Measurements from ENCODE around the gene ZNF618.
"Not testable (repeated sequence)": the region's sequence is repeated elsewhere in the genome, so short reads cannot be mapped to it uniquely, and the experiment has no call there.

The ZNF618 gene

DNA sequence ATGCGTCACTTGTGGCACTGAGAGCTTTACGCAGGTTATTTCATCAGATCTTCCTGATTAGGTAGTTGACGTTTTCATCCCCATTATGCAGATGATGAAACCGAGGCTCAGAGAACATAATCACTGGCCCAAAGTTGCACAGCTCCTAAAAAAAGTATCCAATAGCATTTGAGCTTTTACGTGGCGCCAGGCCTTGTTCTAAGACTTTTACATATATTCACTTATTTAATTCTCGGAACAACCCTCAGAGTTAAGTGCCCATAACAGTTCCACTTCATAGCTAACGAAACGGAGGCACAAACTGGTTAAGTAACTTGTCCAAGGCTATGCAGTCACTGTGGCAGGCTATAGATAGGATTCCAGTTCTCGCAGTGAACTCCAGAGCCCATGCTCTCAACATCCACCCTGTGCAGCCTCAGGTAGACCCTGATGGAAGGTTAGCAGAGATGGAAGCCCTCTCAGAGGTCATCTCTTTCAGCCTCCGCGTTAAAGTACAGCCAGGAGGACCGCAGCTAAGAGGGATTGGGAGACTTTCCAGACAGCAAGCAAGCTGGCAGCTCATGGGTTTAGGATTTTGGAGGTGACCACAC is 162.7 kb downstream of the ZNF618 start:
- DNase-seq (ENCODE audit: low read depth in 2 of 2), result no peak

DNA sequence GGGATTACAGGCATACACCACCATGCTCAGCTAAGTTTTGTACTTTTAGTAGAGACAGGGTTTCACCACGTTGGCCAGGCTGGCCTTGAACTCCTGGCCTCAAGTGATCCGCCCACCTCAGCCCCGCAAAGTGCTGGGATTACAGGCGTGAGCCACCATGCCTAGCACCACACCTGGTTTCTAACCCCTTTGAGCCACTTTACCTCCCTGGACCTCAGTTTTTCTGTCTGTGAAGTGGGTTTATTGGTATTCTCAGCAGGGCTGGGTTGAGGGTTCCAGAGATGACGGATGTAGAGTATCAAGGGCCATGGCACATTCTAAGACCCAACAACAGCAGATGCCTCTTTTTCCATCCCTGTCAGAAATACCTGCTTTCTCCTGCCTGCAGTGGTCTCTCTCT is 163.4 kb downstream of the ZNF618 start:
- no peak for DNase-seq (ENCODE audit: low read depth in 2 of 2)

DNA sequence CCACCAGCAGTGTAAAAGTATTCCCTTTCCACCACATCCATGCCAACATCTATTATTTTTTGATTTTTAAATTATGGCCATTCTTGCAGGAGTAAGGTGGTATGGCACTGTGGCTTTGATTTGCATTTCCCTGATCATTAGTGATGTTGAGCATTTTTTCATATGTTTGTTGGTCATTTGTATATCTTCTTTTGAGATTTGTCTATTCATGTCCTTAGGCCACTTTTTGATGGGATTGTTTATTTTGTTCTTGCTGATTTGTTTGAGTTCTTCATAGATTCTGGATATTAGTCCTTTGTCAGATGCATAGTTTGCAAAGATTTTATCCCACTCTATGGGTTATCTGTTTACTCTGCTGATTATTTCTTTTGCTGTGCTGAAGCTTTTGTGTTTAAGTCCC is 167.6 kb downstream of the ZNF618 start:
- not testable (repeated sequence) for DNase-seq (ENCODE audit: low read depth in 2 of 2)

DNA sequence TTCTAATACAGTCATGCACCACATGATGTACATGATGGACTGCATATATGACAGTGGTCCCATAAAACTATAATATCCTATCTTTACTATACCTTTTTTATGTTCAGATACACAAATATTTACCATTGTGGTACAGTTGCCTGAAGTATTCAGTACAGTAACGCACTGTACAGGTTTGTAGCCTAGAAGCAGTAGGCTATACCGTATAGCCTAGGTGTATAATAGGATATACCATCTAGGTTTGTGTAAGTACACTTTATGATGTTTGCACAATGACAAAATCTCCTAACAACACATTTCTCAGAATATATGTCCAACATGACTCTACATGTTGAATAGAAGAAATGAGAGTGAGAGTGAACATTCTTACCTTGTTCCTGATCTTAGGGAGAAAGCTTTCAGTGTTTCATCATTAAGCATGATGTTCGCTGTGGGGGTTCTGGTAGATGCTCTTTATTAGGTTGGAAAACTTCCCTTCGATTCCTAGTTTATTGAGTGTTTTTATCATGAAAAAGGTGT is 170.2 kb downstream of the ZNF618 start:
- no peak for DNase-seq (ENCODE audit: low read depth in 2 of 2)

DNA sequence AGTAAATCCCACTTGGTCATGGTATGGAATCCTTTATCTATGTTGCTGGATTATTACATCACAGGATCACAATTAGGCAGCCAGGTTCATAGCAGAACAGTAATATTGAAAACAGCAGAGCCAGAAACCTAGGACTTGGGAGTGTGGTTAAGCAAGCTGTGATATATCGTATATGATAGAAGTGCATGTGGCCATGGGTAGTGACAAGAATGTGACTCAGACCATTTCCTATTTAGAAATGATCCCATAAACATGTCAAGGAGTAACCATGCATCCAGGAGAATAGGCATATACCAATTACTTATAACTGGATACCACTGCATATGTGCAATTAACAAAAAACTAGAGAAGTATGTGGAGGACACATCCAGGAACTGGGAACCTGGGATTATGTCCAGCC is 170.8 kb downstream of the ZNF618 start:
- no peak for DNase-seq (ENCODE audit: low read depth in 2 of 2)

DNA sequence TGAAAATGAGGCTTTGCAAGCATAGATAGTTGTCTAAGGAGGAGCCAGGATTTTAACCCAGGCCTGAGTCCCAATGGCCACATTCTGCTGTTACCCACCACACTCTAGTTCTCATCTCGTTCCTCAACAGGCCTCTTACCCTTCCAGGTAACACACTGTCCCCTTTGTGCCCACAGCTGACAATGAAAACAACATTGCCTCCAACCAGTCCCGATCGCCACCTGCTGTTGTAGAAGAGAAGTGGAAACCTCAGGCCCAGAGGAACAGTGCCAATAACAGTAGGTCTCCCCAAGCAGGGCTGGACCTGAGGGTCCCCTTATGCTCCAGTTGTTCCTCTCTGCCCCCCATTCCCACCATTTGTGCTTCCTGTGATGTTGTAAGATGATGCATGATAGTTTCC is 171.6 kb downstream of the ZNF618 start:
- no peak for DNase-seq (ENCODE audit: low read depth in 2 of 2)

DNA sequence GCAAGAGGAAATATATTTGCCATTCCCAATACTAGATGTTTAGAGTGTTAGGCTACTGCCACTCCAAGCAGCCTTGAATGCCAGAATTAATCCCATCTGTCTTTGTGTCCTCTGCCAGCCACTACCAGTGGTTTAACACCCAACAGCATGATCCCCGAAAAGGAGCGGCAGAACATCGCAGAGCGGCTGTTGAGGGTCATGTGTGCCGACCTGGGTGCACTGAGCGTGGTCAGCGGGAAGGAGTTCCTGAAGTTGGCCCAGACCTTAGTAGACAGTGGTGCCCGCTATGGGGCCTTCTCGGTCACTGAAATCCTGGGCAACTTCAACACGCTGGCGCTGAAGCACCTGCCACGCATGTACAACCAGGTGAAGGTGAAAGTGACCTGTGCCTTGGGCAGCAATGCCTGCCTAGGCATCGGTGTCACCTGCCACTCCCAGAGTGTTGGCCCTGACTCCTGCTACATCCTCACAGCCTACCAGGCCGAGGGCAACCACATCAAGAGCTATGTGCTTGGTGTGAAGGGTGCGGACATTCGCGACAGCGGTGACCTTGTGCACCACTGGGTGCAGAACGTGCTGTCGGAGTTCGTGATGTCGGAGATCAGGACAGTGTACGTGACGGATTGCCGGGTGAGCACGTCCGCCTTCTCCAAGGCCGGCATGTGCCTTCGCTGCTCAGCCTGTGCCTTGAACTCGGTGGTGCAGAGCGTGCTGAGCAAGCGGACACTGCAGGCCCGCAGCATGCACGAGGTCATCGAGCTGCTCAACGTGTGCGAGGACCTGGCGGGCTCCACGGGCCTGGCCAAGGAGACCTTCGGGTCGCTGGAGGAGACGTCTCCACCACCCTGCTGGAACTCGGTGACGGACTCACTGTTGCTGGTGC is 172.7 kb downstream of the ZNF618 start:
- no peak for DNase-seq (ENCODE audit: low read depth in 2 of 2)

DNA sequence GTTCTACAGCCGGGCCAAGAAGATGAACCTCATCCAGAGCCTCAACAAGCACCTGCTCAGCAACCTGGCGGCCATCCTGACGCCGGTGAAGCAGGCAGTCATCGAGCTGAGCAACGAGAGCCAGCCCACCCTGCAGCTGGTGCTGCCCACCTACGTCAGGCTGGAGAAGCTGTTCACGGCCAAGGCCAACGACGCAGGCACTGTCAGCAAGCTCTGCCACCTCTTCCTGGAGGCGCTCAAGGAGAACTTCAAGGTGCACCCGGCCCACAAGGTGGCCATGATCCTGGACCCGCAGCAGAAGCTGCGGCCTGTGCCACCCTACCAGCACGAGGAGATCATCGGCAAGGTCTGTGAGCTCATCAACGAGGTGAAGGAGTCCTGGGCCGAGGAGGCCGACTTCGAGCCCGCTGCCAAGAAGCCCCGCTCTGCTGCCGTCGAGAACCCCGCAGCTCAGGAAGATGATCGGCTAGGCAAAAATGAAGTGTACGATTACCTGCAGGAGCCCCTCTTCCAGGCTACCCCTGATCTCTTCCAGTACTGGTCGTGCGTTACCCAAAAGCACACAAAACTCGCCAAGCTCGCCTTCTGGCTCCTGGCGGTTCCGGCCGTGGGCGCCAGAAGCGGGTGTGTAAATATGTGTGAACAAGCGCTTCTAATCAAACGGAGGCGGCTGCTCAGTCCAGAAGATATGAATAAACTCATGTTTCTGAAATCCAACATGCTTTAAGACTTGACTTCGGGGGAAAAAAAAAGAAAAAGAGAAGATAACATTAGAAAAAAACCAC is 173.5 kb downstream of the ZNF618 start:
- DNase-seq (ENCODE audit: low read depth in 2 of 2), result no peak

DNA sequence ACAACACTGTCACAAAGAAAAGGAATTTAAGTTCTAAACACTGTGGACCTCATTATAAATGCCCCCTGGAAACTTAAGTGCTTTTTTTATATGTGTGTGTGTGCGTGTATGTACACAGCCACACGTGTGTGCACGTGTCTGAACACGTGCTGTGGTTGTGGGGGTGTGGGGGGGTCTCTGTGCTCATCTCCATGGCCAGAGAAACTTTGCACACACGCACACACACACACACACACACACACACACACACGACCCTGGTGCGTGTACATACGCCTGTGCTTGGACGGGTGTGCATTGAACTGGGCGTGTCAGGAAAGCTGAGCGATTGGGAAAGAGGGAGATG is 174.1 kb downstream of the ZNF618 start:
- DNase-seq (ENCODE audit: low read depth in 2 of 2), result no peak

DNA sequence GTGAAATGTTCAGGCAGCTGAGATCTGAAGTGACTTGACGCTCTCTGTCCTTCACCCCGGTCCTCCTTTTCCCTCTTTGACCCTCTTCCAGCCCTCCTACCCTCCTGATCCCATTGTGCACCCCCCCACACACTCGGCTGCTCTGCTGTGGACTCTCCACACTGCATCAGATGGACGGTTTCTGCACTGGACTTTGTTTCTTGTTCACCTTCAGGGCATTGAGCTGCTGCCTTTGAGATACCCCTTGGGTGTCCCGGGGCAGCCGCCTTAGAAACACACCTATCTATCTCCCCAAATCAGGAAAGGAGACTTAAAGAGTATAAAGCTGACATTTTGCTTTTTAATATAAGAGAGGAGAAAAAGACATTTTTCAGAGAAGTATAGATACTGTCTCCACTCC is 174.5 kb downstream of the ZNF618 start:
- DNase-seq (ENCODE audit: low read depth in 2 of 2), result no peak

DNA sequence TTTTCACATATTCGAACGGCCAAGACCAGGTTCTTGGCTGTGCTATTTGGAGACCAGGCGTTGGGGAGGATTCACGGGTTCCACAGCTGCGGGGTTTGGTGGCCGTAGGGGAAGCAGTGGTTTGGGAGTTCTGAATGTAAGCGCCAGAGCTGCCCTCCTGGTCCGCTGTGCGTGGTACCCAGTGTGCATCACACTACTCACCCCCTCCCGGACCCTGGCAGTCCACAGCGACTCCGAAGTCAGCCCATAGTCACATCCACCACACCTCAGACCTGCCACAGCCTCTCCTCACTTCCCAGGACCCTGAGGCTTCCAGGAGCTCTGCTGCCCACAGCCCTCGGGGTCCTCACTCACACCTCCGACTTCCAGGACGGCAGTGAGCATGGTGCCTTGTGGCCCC is 175.2 kb downstream of the ZNF618 start:
- no peak for DNase-seq (ENCODE audit: low read depth in 2 of 2)

DNA sequence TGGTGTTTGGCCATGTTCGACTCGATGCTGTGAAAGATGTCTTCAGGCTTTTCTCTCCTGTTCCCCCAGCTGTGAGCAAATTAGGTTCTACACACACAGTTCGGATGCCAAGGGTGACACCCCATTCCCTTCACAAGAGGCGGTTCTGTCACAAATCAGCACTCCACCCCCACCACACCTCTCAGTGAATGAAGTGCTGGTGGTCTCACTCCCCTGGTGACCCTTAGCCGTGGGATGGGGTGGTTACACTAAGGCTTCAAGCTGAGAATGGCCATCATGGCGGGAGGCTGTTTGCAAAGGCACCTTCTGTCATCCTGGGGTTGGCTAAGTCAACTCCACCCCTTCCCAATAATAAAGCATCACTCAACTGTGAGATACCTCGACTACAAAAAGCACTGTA is 175.6 kb downstream of the ZNF618 start:
- no peak for DNase-seq (ENCODE audit: low read depth in 2 of 2)

DNA sequence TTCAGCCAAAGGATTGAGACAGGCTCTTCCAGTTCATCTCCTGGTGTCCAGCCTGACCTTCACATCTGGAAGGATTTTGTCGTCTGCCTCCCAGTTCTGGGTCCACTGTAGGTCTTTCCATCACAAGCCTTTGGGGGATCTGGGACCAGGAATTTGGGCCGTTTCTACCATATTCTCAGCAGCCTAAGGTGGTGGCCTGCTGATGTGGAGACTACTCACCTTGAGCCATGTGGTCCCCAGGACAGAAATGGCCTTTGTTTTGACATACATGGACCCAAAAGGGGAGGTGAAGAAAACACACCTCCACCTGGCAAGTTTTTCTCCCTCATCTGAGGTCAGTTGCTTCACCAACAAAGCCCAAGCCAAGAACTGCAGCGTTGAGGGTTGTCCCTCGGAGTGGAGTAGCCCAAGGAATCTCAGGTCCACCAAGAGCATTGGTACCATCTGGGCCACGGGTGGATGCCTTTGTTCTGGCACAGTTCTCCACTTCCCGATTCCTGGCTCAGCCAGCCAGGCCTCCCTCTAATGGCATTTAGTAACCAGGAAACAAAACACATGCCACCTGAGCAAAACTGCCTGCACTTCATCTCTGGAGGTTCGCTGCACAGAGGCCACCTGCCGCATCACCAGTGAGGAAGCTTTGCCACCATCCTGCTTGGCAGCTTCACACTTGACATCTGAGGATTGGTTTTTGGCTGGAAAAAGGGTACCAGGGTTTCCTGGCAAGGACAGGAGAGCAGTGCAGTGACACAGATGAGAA is 177.3 kb downstream of the ZNF618 start:
- no peak for DNase-seq (ENCODE audit: low read depth in 2 of 2)

DNA sequence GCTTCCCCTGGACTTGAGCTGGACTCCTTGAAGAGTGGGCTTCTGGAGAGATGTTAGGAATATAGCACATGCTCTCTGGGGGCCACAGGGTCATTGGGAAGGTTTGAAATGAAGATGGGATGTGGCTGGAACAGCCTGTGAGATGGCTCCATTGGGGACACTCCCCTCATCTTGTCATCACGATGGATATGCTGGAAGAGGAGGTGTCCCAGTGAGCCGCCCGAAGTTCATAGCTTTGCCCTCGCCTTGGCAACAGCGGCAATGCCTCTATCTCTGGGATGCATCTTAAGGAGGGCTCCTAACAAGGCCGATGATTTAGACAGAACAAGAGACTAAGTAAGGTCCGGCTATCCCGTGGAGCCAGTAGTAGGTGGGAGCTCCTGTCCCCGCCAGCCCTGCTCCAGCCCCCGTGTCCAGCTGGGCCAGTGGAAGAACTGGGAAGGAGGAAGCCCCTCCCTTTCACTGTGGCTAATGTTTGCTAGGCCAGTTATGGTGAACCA is 178.1 kb downstream of the ZNF618 start:
- DNase-seq (ENCODE audit: low read depth in 2 of 2), result no peak

DNA sequence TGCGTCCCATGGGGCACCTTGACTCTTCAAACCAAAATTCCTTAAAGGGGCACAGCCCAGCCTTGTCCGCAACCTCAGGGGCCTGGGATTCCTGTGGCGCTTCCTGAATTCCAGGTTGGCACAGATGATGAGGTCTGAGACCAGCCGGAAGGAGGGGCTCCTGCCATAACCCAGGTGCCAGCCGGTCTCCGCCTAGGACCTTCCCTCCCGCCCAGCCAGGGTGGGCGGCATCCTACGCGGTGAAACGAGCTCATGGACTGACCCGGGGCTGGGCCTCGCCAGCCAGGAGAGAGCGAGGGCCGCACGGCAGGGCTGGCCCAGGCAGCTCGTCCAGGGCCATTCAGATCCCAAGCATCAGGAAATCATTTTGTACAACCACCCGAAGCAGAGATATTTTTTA is 179.0 kb downstream of the ZNF618 start:
- DNase-seq (ENCODE audit: low read depth in 2 of 2), result no peak

DNA sequence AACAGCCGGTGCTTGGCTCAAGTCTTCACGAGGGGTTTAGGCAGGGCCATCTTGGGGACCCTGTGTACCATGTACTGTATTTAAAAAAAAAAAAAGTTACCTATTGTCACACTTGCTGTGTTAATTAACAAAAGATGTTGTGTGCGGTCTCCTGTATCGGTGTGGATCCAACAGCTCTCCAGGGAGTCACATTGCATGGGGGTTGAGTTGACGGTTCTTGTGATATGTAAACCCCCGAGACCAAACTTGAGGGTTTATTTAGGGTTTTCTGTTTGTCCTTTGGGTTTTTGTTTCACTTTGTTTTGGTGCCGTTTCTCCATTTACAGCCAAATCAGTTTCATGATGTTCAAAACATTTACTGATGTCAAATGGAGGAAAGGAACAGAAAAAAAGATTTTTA is 179.8 kb downstream of the ZNF618 start:
- no peak for DNase-seq (ENCODE audit: low read depth in 2 of 2)

DNA sequence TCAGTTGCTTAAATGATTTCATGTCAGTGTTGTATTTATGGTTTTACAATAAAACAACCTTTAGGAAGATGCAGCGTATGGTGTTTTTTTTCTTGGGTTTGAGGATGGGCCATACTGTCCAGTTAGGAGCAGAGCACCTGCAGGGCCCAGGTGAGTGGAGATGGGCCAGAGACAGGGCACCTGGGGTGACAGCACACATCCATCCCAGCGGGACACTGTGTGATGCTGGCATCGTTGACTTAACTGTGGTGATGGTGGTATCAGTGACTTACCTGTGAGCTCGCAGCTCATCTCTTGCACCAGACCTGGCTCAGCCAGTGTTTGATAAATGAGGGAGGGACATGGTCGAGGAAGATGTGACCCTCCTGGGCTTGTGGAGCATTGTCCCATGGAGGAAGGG is 180.4 kb downstream of the ZNF618 start:
- DNase-seq (ENCODE audit: low read depth in 2 of 2), result no peak

DNA sequence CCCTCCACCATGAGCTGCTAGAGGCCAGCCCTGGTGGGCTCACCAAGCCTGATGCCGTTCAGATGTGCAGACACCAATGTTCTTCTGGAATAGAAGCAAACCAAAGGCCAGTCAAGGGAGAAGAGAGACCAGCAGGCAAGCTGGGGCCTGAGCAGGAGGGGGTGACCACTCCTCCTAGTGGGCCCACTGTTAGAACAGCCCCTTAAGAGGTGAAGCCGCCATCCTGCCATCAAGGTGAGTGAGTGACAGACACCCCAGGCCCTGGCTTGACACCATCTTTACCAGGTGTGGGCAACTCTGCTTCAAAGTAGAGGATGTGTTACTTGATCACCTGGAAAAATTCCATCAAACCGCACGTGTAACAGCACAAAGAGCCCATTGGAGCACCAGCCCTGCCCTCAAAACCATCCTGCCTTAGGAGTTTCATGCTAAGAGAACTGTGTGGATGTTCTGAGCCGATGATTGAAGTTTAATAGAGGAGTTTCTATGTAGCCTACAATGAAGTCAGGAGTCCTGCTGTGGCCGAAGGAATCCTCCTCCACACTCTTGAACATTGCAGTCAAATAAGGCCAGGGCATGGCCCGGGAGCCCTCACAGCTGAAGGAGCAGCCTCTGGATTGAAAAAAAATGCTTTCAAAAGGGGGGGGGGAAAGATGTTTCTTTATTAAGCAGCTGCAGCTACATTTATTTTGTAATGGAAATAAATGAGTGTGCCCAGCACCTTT is 181.2 kb downstream of the ZNF618 start:
- DNase-seq (ENCODE audit: low read depth in 2 of 2), result no peak

DNA sequence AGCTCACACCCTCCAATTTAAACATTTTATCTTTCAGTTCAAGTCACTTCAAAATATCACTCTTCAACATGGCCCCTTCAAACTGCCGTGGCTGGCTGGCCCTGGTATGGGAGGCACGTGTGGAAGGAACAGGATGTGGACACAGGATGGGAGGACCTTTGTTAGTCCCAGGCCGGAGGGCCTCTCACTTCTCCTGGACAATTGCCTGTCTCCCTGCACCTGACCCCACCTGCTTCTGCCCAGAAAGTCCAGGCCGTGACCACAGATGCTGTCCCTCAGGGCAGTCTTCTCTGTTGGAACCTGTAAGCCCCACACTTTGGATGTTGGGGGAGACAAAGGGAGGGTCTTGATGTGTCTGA is 182.6 kb downstream of the ZNF618 start:
- DNase-seq (ENCODE audit: low read depth in 2 of 2), result no peak

DNA sequence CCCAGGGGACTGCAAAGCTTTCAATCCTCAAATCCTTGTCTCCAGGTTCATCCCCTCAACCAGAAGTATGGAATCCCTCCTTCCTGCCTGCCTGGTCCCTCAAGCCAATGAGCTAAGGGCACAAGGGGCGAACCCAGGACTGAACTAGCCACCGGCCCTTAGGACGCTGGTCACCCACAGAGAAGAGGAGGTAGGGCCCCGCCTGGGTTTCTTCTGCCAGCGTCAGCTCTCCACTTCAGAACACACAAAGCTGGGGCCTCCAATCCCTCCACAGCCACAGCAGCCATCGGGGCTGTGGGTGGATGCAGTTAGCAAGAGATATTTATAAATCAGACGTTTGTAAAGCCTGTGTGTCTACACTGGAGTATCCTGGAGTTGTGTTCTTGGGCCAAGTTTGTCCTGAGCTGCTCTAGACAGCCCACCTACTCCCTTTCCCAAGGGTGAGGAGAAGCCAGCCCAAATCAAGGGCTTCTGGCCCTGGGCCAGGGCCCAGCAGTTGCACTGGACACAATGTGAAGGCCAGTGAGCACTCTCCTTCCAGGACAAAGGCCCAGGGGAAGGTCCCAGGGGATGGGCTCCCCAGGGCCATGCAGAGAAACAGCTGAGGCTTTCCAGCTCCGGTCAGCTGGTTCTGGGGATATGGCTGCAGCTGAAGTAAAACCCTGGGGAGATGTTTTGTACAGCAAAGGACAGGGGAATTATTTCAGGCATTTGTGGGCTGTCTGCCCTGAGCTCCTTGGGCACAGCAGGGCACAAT is 183.1 kb downstream of the ZNF618 start:
- no peak for DNase-seq (ENCODE audit: low read depth in 2 of 2)

All from stimulated activated CD4-positive, alpha-beta T cell treated with anti-CD3 and anti-CD28 coated beads, Interleukin-4, amount 100 ng/mL, for 48 hours (primary cell).